ENCODE data around the gene TAF4B.

DNA sequence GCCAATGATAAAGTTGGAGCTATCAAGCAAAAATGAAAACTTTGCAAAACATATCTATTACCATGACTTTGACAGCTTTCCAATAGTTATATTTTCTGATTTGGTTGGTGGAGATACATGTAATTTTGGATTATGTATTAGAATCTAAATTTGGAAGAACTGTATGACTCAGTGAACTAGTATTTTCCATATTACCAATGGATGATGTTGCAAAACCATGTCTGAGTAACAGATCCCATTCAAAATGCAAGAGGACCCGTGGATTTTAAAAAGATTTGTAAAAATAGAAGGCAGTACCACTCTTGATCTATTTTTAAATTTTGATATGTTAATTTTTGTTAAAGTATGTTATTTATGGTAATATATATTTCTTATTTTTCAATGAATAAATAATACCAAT lies 83.0 kb downstream of the TAF4B start:
- TF ChIP-seq CTCF (IDR thresholded peaks at IDR 0.05; ENCODE audit: insufficient read depth, low read depth, low read length) (no peak), EZH2 (IDR thresholded peaks at IDR 0.05; ENCODE audit: insufficient read depth, low read length) (no peak)
